ENCODE results near the gene ZNF346. TPM values are rescaled to one million over a fixed set of nuclear protein-coding genes. Genes with fewer than 3 reads are reported as not detected.

ZNF346 gene
- total and polyA plus RNA-seq, 2 of the 13 experiments (the other 11 are each of a cell fraction or from before 2014, with no cell fraction given), result 8.6 to 19.4 TPM

DNA sequence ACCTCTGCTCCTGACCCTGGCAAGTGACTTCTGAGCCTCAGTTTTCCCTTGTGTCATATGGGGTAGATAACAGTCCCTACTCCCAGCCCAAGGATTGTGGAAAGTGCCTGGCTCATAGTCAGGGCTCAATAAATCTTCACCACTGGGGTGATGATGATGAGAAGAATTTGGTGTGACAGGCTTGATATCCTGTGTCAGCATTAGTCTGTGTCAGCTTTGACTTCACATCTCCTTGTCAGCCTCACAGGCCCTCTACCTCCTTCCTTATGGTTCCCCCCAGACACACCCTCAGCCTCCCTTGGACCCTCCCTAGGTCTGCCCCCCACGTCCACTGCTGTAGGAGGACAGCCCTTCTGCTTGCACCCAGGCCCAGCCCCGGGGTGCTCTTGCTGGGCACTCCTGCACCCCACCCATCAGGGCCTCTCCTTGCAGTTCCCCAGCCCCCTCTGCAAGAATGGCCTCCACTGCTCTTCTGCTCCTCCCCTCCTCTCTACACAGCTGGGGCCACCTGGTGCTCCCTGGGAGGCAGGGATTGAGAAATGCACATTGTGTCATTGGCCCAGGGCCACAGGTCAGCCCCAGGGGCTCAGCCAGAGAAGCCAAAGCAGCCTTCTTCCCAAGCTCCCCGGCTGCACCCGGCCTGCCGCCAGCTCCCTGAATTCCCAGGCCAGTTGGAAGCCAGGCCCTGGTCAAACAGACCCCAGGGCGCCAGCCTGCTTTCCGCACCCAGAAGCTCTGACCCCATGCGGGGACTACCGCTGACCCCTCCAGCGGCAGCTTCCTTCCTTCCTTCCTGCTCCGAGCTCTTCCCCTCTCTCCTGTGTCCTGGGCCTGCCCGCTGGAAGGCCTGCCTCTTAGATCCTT is 72.0 kb downstream of the ZNF346 start (continued):
- TF ChIP-seq NR2C2 (CRISPR knock-in tag; IDR thresholded peaks at IDR 0.05; ENCODE audit: borderline replicate concordance) (peak; percentile 82), ZNF556 (CRISPR knock-in tag; IDR thresholded peaks at IDR 0.05; ENCODE audit: borderline replicate concordance) (peak; percentile 52; the same call in 1 of the 2 replicates), RFX5 (IDR thresholded peaks at IDR 0.05; ENCODE audit: low read depth, low read length) (no peak), FOXK1 (CRISPR knock-in tag; IDR thresholded peaks at IDR 0.05; ENCODE audit: borderline replicate concordance, low read depth) (no peak), KDM5B (CRISPR knock-in tag; IDR thresholded peaks at IDR 0.05; ENCODE audit: borderline replicate concordance) (peak; percentile 39; the same call in 1 of the 2 replicates), MYNN (CRISPR knock-in tag; IDR thresholded peaks at IDR 0.05; ENCODE audit: low read depth) (no peak), ZSCAN21 (CRISPR knock-in tag; IDR thresholded peaks at IDR 0.05; ENCODE audit: borderline replicate concordance) (0 out of 2 replicates have a peak, but pooled peaks have one; percentile 62), NFIC (IDR thresholded peaks at IDR 0.05; ENCODE audit: low read length) (no peak), AKAP8 (CRISPR knock-in tag; IDR thresholded peaks at IDR 0.05) (0 out of 2 replicates have a peak, but pooled peaks have one; percentile 11), ZNF121 (CRISPR knock-in tag; IDR thresholded peaks at IDR 0.05) (0 out of 2 replicates have a peak, but pooled peaks have one; percentile 38), ZNF432 (CRISPR knock-in tag; IDR thresholded peaks at IDR 0.05; ENCODE audit: borderline replicate concordance) (no peak), ZNF570 (CRISPR knock-in tag; IDR thresholded peaks at IDR 0.05; ENCODE audit: borderline replicate concordance) (no peak), SMARCE1 (IDR thresholded peaks at IDR 0.05; ENCODE audit: borderline replicate concordance) (no peak), HCFC1 (IDR thresholded peaks at IDR 0.05; ENCODE audit: low read depth, low read length) (no peak), CAMTA2 (CRISPR knock-in tag; IDR thresholded peaks at IDR 0.05; ENCODE audit: borderline replicate concordance) (no peak), WIZ (CRISPR knock-in tag; IDR thresholded peaks at IDR 0.05) (no peak), CHD2 (IDR thresholded peaks at IDR 0.05; ENCODE audit: low read depth, low read length) (no peak), MAZ (IDR thresholded peaks at IDR 0.05; ENCODE audit: borderline replicate concordance, low read depth, low read length) (no peak), MAZ (CRISPR knock-in tag; IDR thresholded peaks at IDR 0.05; ENCODE audit: low read depth) (peak; percentile 79), TARDBP (CRISPR knock-in tag; IDR thresholded peaks at IDR 0.05) (peak; percentile 87), ELF3 (CRISPR knock-in tag; IDR thresholded peaks at IDR 0.05) (0 out of 2 replicates have a peak, but pooled peaks have one; percentile 35), ATF7-NPFF (CRISPR knock-in tag; IDR thresholded peaks at IDR 0.05; ENCODE audit: low read depth) (no peak), ZNF605 (CRISPR knock-in tag; IDR thresholded peaks at IDR 0.05) (no peak; the same call in 1 of the 2 replicates)
- TF ChIP-seq, protein P1, sequence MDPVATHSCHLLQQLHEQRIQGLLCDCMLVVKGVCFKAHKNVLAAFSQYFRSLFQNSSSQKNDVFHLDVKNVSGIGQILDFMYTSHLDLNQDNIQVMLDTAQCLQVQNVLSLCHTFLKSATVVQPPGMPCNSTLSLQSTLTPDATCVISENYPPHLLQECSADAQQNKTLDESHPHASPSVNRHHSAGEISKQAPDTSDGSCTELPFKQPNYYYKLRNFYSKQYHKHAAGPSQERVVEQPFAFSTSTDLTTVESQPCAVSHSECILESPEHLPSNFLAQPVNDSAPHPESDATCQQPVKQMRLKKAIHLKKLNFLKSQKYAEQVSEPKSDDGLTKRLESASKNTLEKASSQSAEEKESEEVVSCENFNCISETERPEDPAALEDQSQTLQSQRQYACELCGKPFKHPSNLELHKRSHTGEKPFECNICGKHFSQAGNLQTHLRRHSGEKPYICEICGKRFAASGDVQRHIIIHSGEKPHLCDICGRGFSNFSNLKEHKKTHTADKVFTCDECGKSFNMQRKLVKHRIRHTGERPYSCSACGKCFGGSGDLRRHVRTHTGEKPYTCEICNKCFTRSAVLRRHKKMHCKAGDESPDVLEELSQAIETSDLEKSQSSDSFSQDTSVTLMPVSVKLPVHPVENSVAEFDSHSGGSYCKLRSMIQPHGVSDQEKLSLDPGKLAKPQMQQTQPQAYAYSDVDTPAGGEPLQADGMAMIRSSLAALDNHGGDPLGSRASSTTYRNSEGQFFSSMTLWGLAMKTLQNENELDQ (CRISPR knock-in tag; IDR thresholded peaks at IDR 0.05; ENCODE audit: borderline replicate concordance), result no peak
- TF ChIP-seq, protein P2, sequence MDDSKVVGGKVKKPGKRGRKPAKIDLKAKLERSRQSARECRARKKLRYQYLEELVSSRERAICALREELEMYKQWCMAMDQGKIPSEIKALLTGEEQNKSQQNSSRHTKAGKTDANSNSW (CRISPR knock-in tag; IDR thresholded peaks at IDR 0.05; ENCODE audit: borderline replicate concordance), result no peak
- TF ChIP-seq, protein P3, sequence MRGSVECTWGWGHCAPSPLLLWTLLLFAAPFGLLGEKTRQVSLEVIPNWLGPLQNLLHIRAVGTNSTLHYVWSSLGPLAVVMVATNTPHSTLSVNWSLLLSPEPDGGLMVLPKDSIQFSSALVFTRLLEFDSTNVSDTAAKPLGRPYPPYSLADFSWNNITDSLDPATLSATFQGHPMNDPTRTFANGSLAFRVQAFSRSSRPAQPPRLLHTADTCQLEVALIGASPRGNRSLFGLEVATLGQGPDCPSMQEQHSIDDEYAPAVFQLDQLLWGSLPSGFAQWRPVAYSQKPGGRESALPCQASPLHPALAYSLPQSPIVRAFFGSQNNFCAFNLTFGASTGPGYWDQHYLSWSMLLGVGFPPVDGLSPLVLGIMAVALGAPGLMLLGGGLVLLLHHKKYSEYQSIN (CRISPR knock-in tag; IDR thresholded peaks at IDR 0.05; ENCODE audit: borderline replicate concordance), result no peak
